ENCODE data around the gene OR10H4. TPM values are rescaled to one million over a fixed set of nuclear protein-coding genes. Genes with fewer than 3 reads are reported as not detected.

Gene OR10H4
- total RNA-seq, 1 donor from 2014 or later = not detected

GRCh38 chr19:15989889-15990288 is 41.1 kb downstream of the OR10H4 start:
- Histone ChIP-seq H3K4me3 (no peak overlapping the region), H3K27ac (no peak overlapping the region), H3K9me3 (no peaks in the 10 kb centered on the region), H3K36me3 (no peaks in the 10 kb centered on the region), H3K4me1 (no peaks in the 10 kb centered on the region), H3K27me3 (no peaks in the 10 kb centered on the region)
- intact Hi-C loops (cut with DNase I) = no loop called here
- TF ChIP-seq, protein P1, sequence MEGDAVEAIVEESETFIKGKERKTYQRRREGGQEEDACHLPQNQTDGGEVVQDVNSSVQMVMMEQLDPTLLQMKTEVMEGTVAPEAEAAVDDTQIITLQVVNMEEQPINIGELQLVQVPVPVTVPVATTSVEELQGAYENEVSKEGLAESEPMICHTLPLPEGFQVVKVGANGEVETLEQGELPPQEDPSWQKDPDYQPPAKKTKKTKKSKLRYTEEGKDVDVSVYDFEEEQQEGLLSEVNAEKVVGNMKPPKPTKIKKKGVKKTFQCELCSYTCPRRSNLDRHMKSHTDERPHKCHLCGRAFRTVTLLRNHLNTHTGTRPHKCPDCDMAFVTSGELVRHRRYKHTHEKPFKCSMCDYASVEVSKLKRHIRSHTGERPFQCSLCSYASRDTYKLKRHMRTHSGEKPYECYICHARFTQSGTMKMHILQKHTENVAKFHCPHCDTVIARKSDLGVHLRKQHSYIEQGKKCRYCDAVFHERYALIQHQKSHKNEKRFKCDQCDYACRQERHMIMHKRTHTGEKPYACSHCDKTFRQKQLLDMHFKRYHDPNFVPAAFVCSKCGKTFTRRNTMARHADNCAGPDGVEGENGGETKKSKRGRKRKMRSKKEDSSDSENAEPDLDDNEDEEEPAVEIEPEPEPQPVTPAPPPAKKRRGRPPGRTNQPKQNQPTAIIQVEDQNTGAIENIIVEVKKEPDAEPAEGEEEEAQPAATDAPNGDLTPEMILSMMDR (IDR thresholded peaks at IDR 0.05) = no peak
- DNase-seq (ENCODE audit: low spot score in 2 of 2) = no peak

GRCh38 chr19:15991602-15992001 is 42.8 kb downstream of the OR10H4 start:
- no peaks in the 10 kb centered on the region for H3K36me3 ChIP-seq
- H3K4me3 ChIP-seq = no peak overlapping the region
- no peak for DNase-seq (ENCODE audit: low spot score in 2 of 2)
- no peak overlapping the region for H3K27ac ChIP-seq
- H3K9me3 ChIP-seq = no peaks in the 10 kb centered on the region
- H3K27me3 ChIP-seq = no peaks in the 10 kb centered on the region
- H3K4me1 ChIP-seq = no peaks in the 10 kb centered on the region
- TF ChIP-seq, protein P1 (IDR thresholded peaks at IDR 0.05) = no peak
- intact Hi-C loops (cut with DNase I) = no loop called here

DNA sequence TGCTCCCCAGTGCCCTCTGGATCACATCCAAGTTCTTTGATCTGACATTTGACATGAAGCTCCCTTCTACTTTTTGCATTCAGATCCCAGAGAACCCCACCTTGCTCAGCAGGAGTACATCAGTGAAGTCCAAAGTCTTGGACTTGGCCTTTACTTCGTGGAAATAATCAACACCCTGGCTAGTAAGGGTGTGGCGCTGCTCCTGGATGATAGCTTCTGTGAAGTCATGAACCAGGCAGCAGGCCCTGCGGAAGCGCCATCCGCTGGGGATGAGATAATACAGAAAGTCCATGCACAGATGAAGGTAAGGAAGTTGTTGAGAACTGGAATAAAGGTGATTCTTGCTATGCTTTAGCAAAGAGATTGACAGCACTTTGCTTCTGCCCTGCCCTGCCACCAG is 43.2 kb downstream of the OR10H4 start:
- TF ChIP-seq, protein P1 (IDR thresholded peaks at IDR 0.05) = no peak
- no peak for DNase-seq (ENCODE audit: low spot score in 2 of 2)
- Histone ChIP-seq H3K4me3 (no peak overlapping the region), H3K4me1 (no peaks in the 10 kb centered on the region), H3K9me3 (no peaks in the 10 kb centered on the region), H3K27me3 (no peaks in the 10 kb centered on the region), H3K27ac (no peak overlapping the region), H3K36me3 (no peaks in the 10 kb centered on the region)
- intact Hi-C loops (cut with DNase I) = no loop called here

DNA sequence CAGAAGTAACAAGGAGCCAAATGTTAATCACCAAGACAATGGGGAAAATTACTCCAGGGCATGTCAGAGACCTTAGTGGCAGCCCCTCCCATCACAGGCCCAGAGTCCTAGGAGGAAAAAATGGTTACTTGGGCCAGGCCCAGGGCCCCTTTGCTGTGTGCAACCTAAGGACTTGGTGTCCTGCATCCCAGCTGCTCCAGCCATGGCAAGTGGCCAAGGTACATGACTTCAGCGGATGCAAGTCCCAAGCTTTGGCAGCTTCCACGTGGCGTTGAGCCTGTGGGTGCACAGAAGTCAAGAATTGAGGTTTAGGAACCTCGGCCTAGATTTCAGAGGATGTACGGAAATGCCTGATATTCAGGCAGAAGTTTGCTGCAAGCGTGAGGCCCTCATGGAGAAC is 46.7 kb downstream of the OR10H4 start:
- DNase-seq (ENCODE audit: low spot score in 2 of 2) = peak in 1 of 2 donors; percentile 66
- no peaks in the 10 kb centered on the region for H3K36me3 ChIP-seq
- H3K4me1 ChIP-seq = peaks cover 0 to under 1% of the 10 kb centered on the region in 2 donors
- H3K4me3 ChIP-seq = no peak overlapping the region
- H3K27me3 ChIP-seq = no peaks in the 10 kb centered on the region
- H3K27ac ChIP-seq = no peak overlapping the region
- TF ChIP-seq, protein P1 (IDR thresholded peaks at IDR 0.05) = no peak
- intact Hi-C loops (cut with DNase I) = loop anchor here (5.0 kb wide), 1 partner anchor 58 kb away; no protein-coding TSS in a partner anchor
- H3K9me3 ChIP-seq = no peaks in the 10 kb centered on the region

DNA sequence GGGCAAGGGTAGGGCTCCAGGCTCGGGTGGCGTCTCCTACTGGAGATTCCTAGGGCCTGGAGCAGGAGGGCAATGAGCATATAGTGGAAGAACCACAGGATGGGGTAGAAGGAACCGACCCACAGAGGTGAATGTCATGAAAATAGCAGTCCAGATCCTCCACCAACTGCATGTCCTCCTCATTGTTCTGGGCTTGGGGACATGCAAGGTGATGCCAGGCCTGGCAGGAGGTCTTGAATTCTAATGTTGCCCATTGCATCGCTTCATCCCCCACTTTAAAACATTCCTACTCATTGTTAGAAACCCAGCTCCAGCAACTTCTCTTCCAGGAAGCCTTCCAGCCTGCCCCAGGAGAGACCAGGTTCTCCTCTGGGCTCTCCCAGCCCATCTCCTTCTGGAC is 49.4 kb downstream of the OR10H4 start:
- DNase-seq (ENCODE audit: low spot score in 2 of 2) = no peak
- H3K27me3 ChIP-seq = no peaks in the 10 kb centered on the region
- H3K9me3 ChIP-seq = no peaks in the 10 kb centered on the region
- no peaks in the 10 kb centered on the region for H3K36me3 ChIP-seq
- no peak overlapping the region for H3K27ac ChIP-seq
- intact Hi-C loops (cut with DNase I) = loop anchor here (5.0 kb wide), 1 partner anchor 61 kb away; no protein-coding TSS in a partner anchor
- TF ChIP-seq, protein P1 (IDR thresholded peaks at IDR 0.05) = no peak
- H3K4me1 ChIP-seq = peaks cover 0 to 10% of the 10 kb centered on the region in 2 donors
- H3K4me3 ChIP-seq = no peak overlapping the region

Other genes starting within 250 kb of the OR10H4 start
- gene OR10H2, start 221.0 kb upstream of the OR10H4 start, total RNA-seq = not detected
- not detected for gene OR10H3, start 211.0 kb upstream of the OR10H4 start, total RNA-seq
- gene OR10H5, start 161.3 kb upstream of the OR10H4 start, total RNA-seq = not detected
- not detected for gene OR10H1, start 133.3 kb upstream of the OR10H4 start, total RNA-seq
- gene CYP4F2, start 50.9 kb upstream of the OR10H4 start, total RNA-seq = 83.0 TPM
- 0.75 TPM for gene CYP4F11, start 14.5 kb upstream of the OR10H4 start, total RNA-seq
- gene TPM4, start 127.5 kb downstream of the OR10H4 start, total RNA-seq = 619 TPM
- 35.1 TPM for gene RAB8A, start 162.9 kb downstream of the OR10H4 start, total RNA-seq
- not detected for gene HSH2D, start 194.7 kb downstream of the OR10H4 start, total RNA-seq
- gene CIB3, start 224.5 kb downstream of the OR10H4 start, total RNA-seq = not detected
- gene FAM32A, start 236.4 kb downstream of the OR10H4 start, total RNA-seq = 74.4 TPM
- gene AP1M1, start 248.9 kb downstream of the OR10H4 start, total RNA-seq = 162 TPM

Data from ascending aorta (tissue), 2 donors.